A549 (cell line): ENCODE data around the gene SMG6.
A peak's percentile ranks its signal among the peaks of the same experiment; 100 is the strongest.

Source experiments
- EP300 ChIP-seq, 2 experiments: fragments of >200 bp; sonication (Bioruptor Twin); formaldehyde crosslinking; IDR thresholded peaks; 2 replicates in 1 of 2; 3 replicates in 1 of 2; pipeline ENCODE4 v1.6.1; 2016 to 2017
- JUN ChIP-seq, 2 experiments: fragments of >200 bp; sonication (Bioruptor Twin); formaldehyde crosslinking; IDR thresholded peaks; 2 replicates in 1 of 2; 3 replicates in 1 of 2; pipeline ENCODE4 v1.6.1; 2016 to 2017
- KDM1A ChIP-seq: fragments of 200-600 bp; sonication (generic); IDR thresholded peaks from 2 replicates; pipeline ENCODE4 v1.6.1; 2016; ENCODE audit warnings: low read depth, mild to moderate bottlenecking
- KDM5A ChIP-seq: fragments of 200-600 bp; sonication (generic); IDR thresholded peaks from 2 replicates; pipeline ENCODE4 v1.6.1; 2016; ENCODE audit warnings: antibody characterized with exemption, mild to moderate bottlenecking
- MAX ChIP-seq: IDR thresholded peaks from 2 replicates; pipeline ENCODE4 v1.6.1; 2012
- NFE2L2 ChIP-seq: fragments of 150-350 bp; conservative IDR thresholded peaks from 2 replicates; pipeline ENCODE4 v1.6.1; 2014; ENCODE audit warnings: low read length
- RCOR1 ChIP-seq: fragments of 150-350 bp; IDR thresholded peaks from 2 replicates; pipeline ENCODE4 v1.6.1; 2014; ENCODE audit warnings: antibody characterized with exemption, low read length, low read depth
- USF2 ChIP-seq: fragments of 450-650 bp; IDR thresholded peaks from 2 replicates; pipeline ENCODE4 v1.6.1; 2014; ENCODE audit warnings: antibody characterized with exemption
- TF ChIP-seq, protein P1 (sequence below): fragments of >200 bp; sonication (Bioruptor Twin); formaldehyde crosslinking; IDR thresholded peaks from 3 replicates; pipeline ENCODE4 v1.5.1; 2016
- TF ChIP-seq, protein P2 (sequence below): IDR thresholded peaks from 2 replicates; pipeline ENCODE4 v1.6.1; 2012; ENCODE audit warnings: low read depth, borderline replicate concordance
- TF ChIP-seq, protein P3 (sequence below): fragments of >200 bp; sonication (Bioruptor Twin); formaldehyde crosslinking; IDR thresholded peaks from 2 replicates; pipeline ENCODE4 v1.6.1; 2016

GRCh38 chr17:2029911-2030778 is 273.4 kb downstream of the SMG6 start, which contains the start of gene DPH1:
- TF ChIP-seq, protein P1, sequence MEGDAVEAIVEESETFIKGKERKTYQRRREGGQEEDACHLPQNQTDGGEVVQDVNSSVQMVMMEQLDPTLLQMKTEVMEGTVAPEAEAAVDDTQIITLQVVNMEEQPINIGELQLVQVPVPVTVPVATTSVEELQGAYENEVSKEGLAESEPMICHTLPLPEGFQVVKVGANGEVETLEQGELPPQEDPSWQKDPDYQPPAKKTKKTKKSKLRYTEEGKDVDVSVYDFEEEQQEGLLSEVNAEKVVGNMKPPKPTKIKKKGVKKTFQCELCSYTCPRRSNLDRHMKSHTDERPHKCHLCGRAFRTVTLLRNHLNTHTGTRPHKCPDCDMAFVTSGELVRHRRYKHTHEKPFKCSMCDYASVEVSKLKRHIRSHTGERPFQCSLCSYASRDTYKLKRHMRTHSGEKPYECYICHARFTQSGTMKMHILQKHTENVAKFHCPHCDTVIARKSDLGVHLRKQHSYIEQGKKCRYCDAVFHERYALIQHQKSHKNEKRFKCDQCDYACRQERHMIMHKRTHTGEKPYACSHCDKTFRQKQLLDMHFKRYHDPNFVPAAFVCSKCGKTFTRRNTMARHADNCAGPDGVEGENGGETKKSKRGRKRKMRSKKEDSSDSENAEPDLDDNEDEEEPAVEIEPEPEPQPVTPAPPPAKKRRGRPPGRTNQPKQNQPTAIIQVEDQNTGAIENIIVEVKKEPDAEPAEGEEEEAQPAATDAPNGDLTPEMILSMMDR = no peak
- TF ChIP-seq KDM1A = 0 out of 2 replicates have a peak, but pooled peaks have one; percentile 6
- peak; percentile 98 for TF ChIP-seq MAX
- no peak for TF ChIP-seq EP300 (IDR thresholded peaks at IDR 0.05)
- TF ChIP-seq NFE2L2 = no peak
- no peak for TF ChIP-seq RCOR1
- TF ChIP-seq USF2 = peak; percentile 87
- TF ChIP-seq JUN (IDR thresholded peaks at IDR 0.05) = peak in 1 of 2 experiments; percentile 87; a peak in 3 of 5 replicates
- TF ChIP-seq KDM5A = peak; percentile 88
- TF ChIP-seq, protein P2, sequence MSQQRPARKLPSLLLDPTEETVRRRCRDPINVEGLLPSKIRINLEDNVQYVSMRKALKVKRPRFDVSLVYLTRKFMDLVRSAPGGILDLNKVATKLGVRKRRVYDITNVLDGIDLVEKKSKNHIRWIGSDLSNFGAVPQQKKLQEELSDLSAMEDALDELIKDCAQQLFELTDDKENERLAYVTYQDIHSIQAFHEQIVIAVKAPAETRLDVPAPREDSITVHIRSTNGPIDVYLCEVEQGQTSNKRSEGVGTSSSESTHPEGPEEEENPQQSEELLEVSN = peak; percentile 68
- TF ChIP-seq, protein P3, sequence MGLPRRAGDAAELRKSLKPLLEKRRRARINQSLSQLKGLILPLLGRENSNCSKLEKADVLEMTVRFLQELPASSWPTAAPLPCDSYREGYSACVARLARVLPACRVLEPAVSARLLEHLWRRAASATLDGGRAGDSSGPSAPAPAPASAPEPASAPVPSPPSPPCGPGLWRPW = no peak
